ENCODE data around the gene HDAC11.
"Not testable (repeated sequence)": the region's sequence is repeated elsewhere in the genome, so short reads cannot be mapped to it uniquely, and the experiment has no call there.

Gene HDAC11

GRCh38 chr3:13508496-13508895 is 28.4 kb downstream of the HDAC11 start:
- DNase-seq, result no peak

GRCh38 chr3:13509059-13509815 is 29.1 kb downstream of the HDAC11 start:
- DNase-seq, result no peak

GRCh38 chr3:13509816-13510192 is 29.7 kb downstream of the HDAC11 start:
- no peak for DNase-seq

GRCh38 chr3:13512451-13512850 is 32.3 kb downstream of the HDAC11 start:
- DNase-seq, result no peak

- no peak for DNase-seq
Measured at GRCh38 chr3:13513051-13513912, 33.2 kb downstream of the HDAC11 start.

- DNase-seq, result no peak
Measured at GRCh38 chr3:13513913-13514517, 33.9 kb downstream of the HDAC11 start.

GRCh38 chr3:13514639-13515435 is 34.7 kb downstream of the HDAC11 start:
- no peak for DNase-seq

- no peak for DNase-seq
Measured at GRCh38 chr3:13515786-13516759, 36.0 kb downstream of the HDAC11 start.

- no peak for DNase-seq
Measured at GRCh38 chr3:13516760-13517135, 36.6 kb downstream of the HDAC11 start.

GRCh38 chr3:13517253-13517977 is 37.3 kb downstream of the HDAC11 start:
- DNase-seq, result no peak

GRCh38 chr3:13518516-13518953 is 38.4 kb downstream of the HDAC11 start:
- DNase-seq, result no peak

GRCh38 chr3:13519006-13519791 is 39.1 kb downstream of the HDAC11 start:
- DNase-seq, result no peak

- DNase-seq, result no peak
Measured at GRCh38 chr3:13520326-13520880, 40.3 kb downstream of the HDAC11 start.

- DNase-seq, result no peak
Measured at GRCh38 chr3:13521309-13521708, 41.2 kb downstream of the HDAC11 start.

- not testable (repeated sequence) for DNase-seq
Measured at GRCh38 chr3:13521749-13522148, 41.6 kb downstream of the HDAC11 start.

- no peak for DNase-seq
Measured at GRCh38 chr3:13522236-13522635, 42.1 kb downstream of the HDAC11 start.

- no peak for DNase-seq
Measured at GRCh38 chr3:13524979-13525669, 45.0 kb downstream of the HDAC11 start.

GRCh38 chr3:13525827-13526625 is 45.9 kb downstream of the HDAC11 start:
- DNase-seq, result no peak
